PC-3 (cell line): ENCODE data around the gene DGCR2. TPM values are rescaled to one million over a fixed set of nuclear protein-coding genes. Genes with fewer than 3 reads are reported as not detected.

Source experiments
- ATAC-seq: fragments of 200-7000 bp; cut with Tn5 transposase; 2 replicates; pipeline ENCODE4 v1.9.1; 2020; ENCODE audit warnings: mild to moderate bottlenecking, moderate library complexity
- BruUV-seq: library from RNA; stranded (reverse); fragments of 400-500 nt; replicated peaks from 2 replicates; lab custom pipeline; 2021; lab: Mats Ljungman, UMichigan
- CTCF ChIA-PET: fragments of 300-600 bp; sonication (Branson Sonifier 250); formaldehyde crosslinking; loops from one replicate; lab custom pipeline; 2022; ENCODE audit warnings: antibody characterized with exemption; lab: Charles Lee
- POLR2A ChIA-PET: fragments of 300-600 bp; sonication (Branson Sonifier 250); formaldehyde crosslinking; loops from one replicate; lab custom pipeline; 2022; ENCODE audit warnings: antibody characterized with exemption; ENCODE audit not compliant: unreplicated experiment; lab: Charles Lee
- DNase-seq: peaks from one replicate; pipeline ENCODE4 v3.0.0-alpha.2; 2015
- H2AFZ ChIP-seq: fragments of 300-600 bp; sonication (generic); 2 replicates; pipeline ENCODE4 v1.6.0; 2016; ENCODE audit warnings: antibody characterized with exemption, low read length
- H3F3A ChIP-seq: fragments of 300-600 bp; sonication (generic); one replicate; pipeline ENCODE4 v1.6.0; 2017; ENCODE audit warnings: antibody characterized with exemption, low read length, control low read depth, mild to moderate bottlenecking; ENCODE audit not compliant: unreplicated experiment
- H3K27ac ChIP-seq: fragments of 300-600 bp; sonication (generic); 2 replicates; pipeline ENCODE4 v1.5.1; 2016; ENCODE audit warnings: mild to moderate bottlenecking, low read length
- H3K27me3 ChIP-seq: fragments of 300-600 bp; sonication (generic); 2 replicates; pipeline ENCODE4 v1.6.1; 2016; ENCODE audit warnings: low read length, mixed read lengths
- H3K36me3 ChIP-seq: fragments of 300-600 bp; sonication (generic); 2 replicates; pipeline ENCODE4 v1.6.1; 2016; ENCODE audit warnings: low read depth, mixed run types, low read length, mixed read lengths
- H3K4me1 ChIP-seq: fragments of 300-600 bp; sonication (generic); 2 replicates; pipeline ENCODE4 v1.5.1; 2016; ENCODE audit warnings: low read length; ENCODE audit not compliant: insufficient read depth
- H3K4me2 ChIP-seq: fragments of 300-600 bp; sonication (generic); 2 replicates; pipeline ENCODE4 v1.6.0; 2016; ENCODE audit warnings: low read length
- H3K4me3 ChIP-seq: fragments of 300-600 bp; sonication (generic); 2 replicates; pipeline ENCODE4 v1.5.1; 2016; ENCODE audit warnings: mild to moderate bottlenecking, low read length, mixed read lengths
- H3K79me2 ChIP-seq: fragments of 300-600 bp; sonication (generic); 2 replicates; pipeline ENCODE4 v1.6.1; 2017; ENCODE audit warnings: low read length, mixed read lengths
- H3K9ac ChIP-seq: fragments of 300-600 bp; sonication (generic); 2 replicates; pipeline ENCODE4 v1.6.0; 2016; ENCODE audit warnings: mild to moderate bottlenecking, low read length
- H3K9me2 ChIP-seq: fragments of 300-600 bp; sonication (generic); replicated peaks from 2 replicates; pipeline ENCODE4 v1.6.1; 2016; ENCODE audit warnings: mixed run types, low read length, mixed read lengths
- H3K9me3 ChIP-seq: fragments of 300-600 bp; sonication (generic); 2 replicates; pipeline ENCODE4 v1.6.1; 2016; ENCODE audit warnings: low read length, mixed read lengths
- H4K20me1 ChIP-seq: fragments of 300-600 bp; sonication (generic); 2 replicates; pipeline ENCODE4 v1.6.1; 2016; ENCODE audit warnings: low read length, mixed read lengths
- CTCF ChIP-seq: fragments of 300-600 bp; sonication (generic); conservative IDR thresholded peaks from 2 replicates; pipeline ENCODE4 v1.5.1; 2017; ENCODE audit warnings: antibody characterized with exemption, low read depth, mild to moderate bottlenecking, low read length
- EZH2 ChIP-seq: fragments of 300-600 bp; sonication (generic); IDR thresholded peaks from one replicate; pipeline ENCODE4 v1.6.1; 2017; ENCODE audit warnings: antibody characterized with exemption, mild to moderate bottlenecking, low read length; ENCODE audit not compliant: unreplicated experiment
- EZH2phosphoT487 ChIP-seq: fragments of 300-600 bp; sonication (generic); IDR thresholded peaks from 2 replicates; pipeline ENCODE4 v1.6.1; 2018; ENCODE audit warnings: mild to moderate bottlenecking, antibody characterized with exemption, low read length, borderline replicate concordance
- intact Hi-C: fragments of 100-400 bp; cut with micrococcal nuclease; formaldehyde crosslinking; loops from 2 replicates; pipeline ENCODE4 v1.9.0; 2023
- total RNA-seq: library from RNA; depleted of rRNA; stranded (reverse); fragments of >200 nt; gene quantifications from 2 replicates; pipeline ENCODE4 v1.2.3, GENCODE V29; 2014

DGCR2 gene
- total RNA-seq, 1 experiment from 2014 or later = 36.1 TPM

GRCh38 chr22:19109198-19110063 is 12.8 kb downstream of the DGCR2 start:
- no peak overlapping the region for H3K4me3 ChIP-seq
- CTCF ChIA-PET = no interaction called here

GRCh38 chr22:19108807-19109197 is 13.4 kb downstream of the DGCR2 start:
- Histone ChIP-seq H3K9ac (no peak overlapping the region), H3K27ac (no peak overlapping the region), H3K4me3 (no peak overlapping the region), H2AFZ (no peak overlapping the region), H3K4me2 (no peak overlapping the region), H4K20me1 (peaks cover 43% of the 10 kb centered on the region; the same call in 1 of the 2 replicates), H3K4me1 (peaks cover 8% of the 10 kb centered on the region; the same call in 1 of the 2 replicates), H3K36me3 (no peaks in the 10 kb centered on the region), H3K9me3 (no peaks in the 10 kb centered on the region), H3K79me2 (peaks cover 85% of the 10 kb centered on the region), H3K27me3 (no peaks in the 10 kb centered on the region), H3F3A (no peaks in the 10 kb centered on the region), H3K9me2 (no peaks in the 10 kb centered on the region)
- TF ChIP-seq EZH2phosphoT487 = no peak
- TF ChIP-seq CTCF = no peak
- no peak for TF ChIP-seq EZH2
- intact Hi-C loops = no loop called here
- POLR2A ChIA-PET = no interaction called here
- no TSS peak for BruUV-seq
- DNase-seq = no peak
- CTCF ChIA-PET = no interaction called here
- ATAC-seq = no peak

More at GRCh38 chr22:19109198-19110063, 12.8 kb downstream of the DGCR2 start:
- no peak for DNase-seq
- Histone ChIP-seq H2AFZ (no peak overlapping the region), H3K79me2 (peaks cover 84% of the 10 kb centered on the region), H3K9ac (no peak overlapping the region), H3K27ac (no peak overlapping the region), H4K20me1 (peaks cover 43% of the 10 kb centered on the region; the same call in 1 of the 2 replicates), H3K9me3 (no peaks in the 10 kb centered on the region), H3K27me3 (no peaks in the 10 kb centered on the region), H3K9me2 (no peaks in the 10 kb centered on the region), H3F3A (no peaks in the 10 kb centered on the region), H3K4me2 (no peak overlapping the region), H3K36me3 (no peaks in the 10 kb centered on the region), H3K4me1 (peaks cover 8% of the 10 kb centered on the region; the same call in 1 of the 2 replicates)
- POLR2A ChIA-PET = no interaction called here
- TF ChIP-seq EZH2 (no peak), CTCF (no peak), EZH2phosphoT487 (no peak)
- intact Hi-C loops = no loop called here
- BruUV-seq = no TSS peak
- no peak for ATAC-seq

- Histone ChIP-seq H3K9me3 (no peaks in the 10 kb centered on the region), H3K9ac (no peak overlapping the region), H3K4me2 (no peak overlapping the region), H3K79me2 (peaks cover 84% of the 10 kb centered on the region), H3K9me2 (no peaks in the 10 kb centered on the region), H4K20me1 (peaks cover 43% of the 10 kb centered on the region; the same call in 1 of the 2 replicates), H3K4me3 (no peak overlapping the region), H3K4me1 (peaks cover 8% of the 10 kb centered on the region; the same call in 1 of the 2 replicates), H3K27ac (no peak overlapping the region), H3K36me3 (no peaks in the 10 kb centered on the region), H3F3A (no peaks in the 10 kb centered on the region), H2AFZ (no peak overlapping the region), H3K27me3 (no peaks in the 10 kb centered on the region)
- no peak for TF ChIP-seq EZH2phosphoT487
- TF ChIP-seq EZH2 = no peak
- no peak for TF ChIP-seq CTCF
- CTCF ChIA-PET = no interaction called here
- no TSS peak for BruUV-seq
- ATAC-seq (no peak), DNase-seq (no peak)
- POLR2A ChIA-PET = no interaction called here
- intact Hi-C loops = no loop called here
These were observed 14.5 kb downstream of the DGCR2 start for GRCh38 chr22:19107730-19108074.
